B cell (primary cell): Measurements from ENCODE around the gene DYDC1. TPM values are rescaled to one million over a fixed set of nuclear protein-coding genes. Genes with fewer than 3 reads are reported as not detected.

Experiments used
- ATAC-seq: fragments of 200-7000 bp; cut with Tn5 transposase; one replicate; pipeline ENCODE4 v1.10.0; 2021; ENCODE audit warnings: low read depth, mild to moderate bottlenecking, moderate number of reproducible peaks, moderate library complexity
- CTCF ChIA-PET: fragments of 350-600 bp; sonication (Branson Sonifier 250); formaldehyde crosslinking; loops from one replicate; lab custom pipeline; 2021; ENCODE audit warnings: antibody characterized with exemption, inconsistent platforms; lab: Charles Lee
- POLR2A ChIA-PET: fragments of 350-600 bp; sonication (Branson Sonifier 250); formaldehyde crosslinking; loops from one replicate; lab custom pipeline; 2021; ENCODE audit warnings: antibody characterized with exemption; lab: Charles Lee
- DNase-seq: peaks from one replicate; pipeline ENCODE4 v3.0.0; 2013
- H2AFZ ChIP-seq: 2 replicates; pipeline ENCODE4 v1.6.1; 2012; ENCODE audit warnings: mild to moderate bottlenecking, low read depth, low read length; ENCODE audit not compliant: insufficient read depth, poor library complexity, severe bottlenecking
- H3K27ac ChIP-seq, 2 donors: 1 replicate in 1 of 2; 2 replicates in 1 of 2; pipeline ENCODE4 v1.5.1; 2012 to 2013; ENCODE audit warnings: low read length in 2 of 2, mild to moderate bottlenecking in 2 of 2, moderate library complexity in 1 of 2
- H3K27me3 ChIP-seq, 4 experiments: fragments of 200-600 bp in 1 of 4; sonication (generic) in 1 of 4; replicated peaks in 1 of 4; 1 replicate in 2 of 4; 2 replicates in 2 of 4; pipeline versions ENCODE4 v1.6.1 to v1.7.0; 2013 to 2016; ENCODE audit warnings: low read length in 3 of 4, mild to moderate bottlenecking in 2 of 4, mixed read lengths in 1 of 4, moderate library complexity in 1 of 4; ENCODE audit not compliant: insufficient read depth in 4 of 4, control insufficient read depth in 3 of 4; ENCODE audit errors: control extremely low read depth in 1 of 4
- H3K36me3 ChIP-seq, 2 experiments: replicated peaks in 1 of 2; 1 replicate in 1 of 2; 2 replicates in 1 of 2; pipeline versions ENCODE4 v1.6.1 to v1.7.1; 2013; ENCODE audit warnings: low read length in 1 of 2; ENCODE audit not compliant: insufficient read depth in 2 of 2, control insufficient read depth in 1 of 2; ENCODE audit errors: control extremely low read depth in 1 of 2, extremely low read depth in 1 of 2
- H3K4me1 ChIP-seq, 2 donors: fragments of 200-600 bp in 1 of 2; sonication (generic) in 1 of 2; 1 replicate in 1 of 2; 2 replicates in 1 of 2; pipeline versions ENCODE4 v1.5.1 to v1.6.1; 2013 to 2017; ENCODE audit warnings: low read length in 2 of 2; ENCODE audit not compliant: control insufficient read depth in 2 of 2, insufficient read depth in 2 of 2
- H3K4me2 ChIP-seq: replicated peaks from 2 replicates; pipeline ENCODE3; 2012; ENCODE audit warnings: mild to moderate bottlenecking, low read depth, low read length; ENCODE audit not compliant: poor library complexity, severe bottlenecking
- H3K4me3 ChIP-seq, 5 experiments: fragments of 200-600 bp in 1 of 5; sonication (generic) in 1 of 5; 1 replicate in 3 of 5; 2 replicates in 2 of 5; pipeline versions ENCODE4 v1.5.1 to v1.7.0; 2011 to 2016; ENCODE audit warnings: low read length in 4 of 5, mild to moderate bottlenecking in 4 of 5, low read depth in 2 of 5, control low read depth in 1 of 5, moderate library complexity in 1 of 5; ENCODE audit not compliant: insufficient read depth in 1 of 5; ENCODE audit errors: control extremely low read depth in 1 of 5, extremely low read depth in 1 of 5
- H3K79me2 ChIP-seq: fragments of 200-600 bp; sonication (generic); one replicate; pipeline ENCODE4 v1.6.0; 2016; ENCODE audit warnings: low read length; ENCODE audit not compliant: control insufficient read depth, insufficient read depth
- H3K9ac ChIP-seq: fragments of 200-600 bp; sonication (generic); 2 replicates; pipeline ENCODE4 v1.6.1; 2017; ENCODE audit warnings: mild to moderate bottlenecking, low read length, moderate library complexity
- H3K9me3 ChIP-seq, 3 donors: one replicate each; pipeline versions ENCODE4 v1.6.1 to v1.7.1; 2013; ENCODE audit warnings: low read length in 2 of 3; ENCODE audit not compliant: control insufficient read depth in 2 of 3, insufficient read depth in 1 of 3; ENCODE audit errors: control extremely low read depth in 1 of 3
- H4K20me1 ChIP-seq: 2 replicates; pipeline ENCODE4 v1.6.0; 2012; ENCODE audit warnings: mild to moderate bottlenecking, low read length; ENCODE audit not compliant: insufficient read depth, control insufficient read depth, poor library complexity, severe bottlenecking
- H3K27ac Mint-ChIP-seq: one replicate; pipeline ENCODE4 v1.8.0; 2021; ENCODE audit warnings: mixed read lengths
- H3K27me3 Mint-ChIP-seq: one replicate; pipeline ENCODE4 v1.8.0; 2021; ENCODE audit warnings: mixed read lengths
- H3K4me1 Mint-ChIP-seq: one replicate; pipeline ENCODE4 v1.8.0; 2021; ENCODE audit warnings: mixed read lengths
- H3K4me3 Mint-ChIP-seq: one replicate; pipeline ENCODE4 v1.8.0; 2021; ENCODE audit warnings: mixed read lengths
- H3K9me3 Mint-ChIP-seq: one replicate; pipeline ENCODE4 v1.8.0; 2022; ENCODE audit warnings: mixed read lengths; ENCODE audit not compliant: insufficient read depth
- CTCF ChIP-seq: fragments of 200-600 bp; IDR thresholded peaks from one replicate; pipeline ENCODE4 v1.8.0; 2022; ENCODE audit warnings: antibody characterized with exemption, mild to moderate bottlenecking
- EZH2 ChIP-seq: IDR thresholded peaks from 2 replicates; pipeline ENCODE4 v1.6.1; 2012; ENCODE audit warnings: borderline replicate concordance, low read depth, mild to moderate bottlenecking, moderate library complexity, low read length; ENCODE audit not compliant: insufficient read depth, poor library complexity, severe bottlenecking
- WGBS: methylation state at CpG from one replicate; pipeline ENCODE4 v1.1.5; 2013; ENCODE audit warnings: missing lambda C conversion rate; ENCODE audit not compliant: insufficient coverage; 5-methylcytosine and 5-hydroxymethylcytosine counted together
- intact Hi-C: fragments of 100-400 bp; cut with micrococcal nuclease; formaldehyde crosslinking; loops from one replicate; pipeline ENCODE4 v1.10.0; 2022
- polyA plus RNA-seq: library from polyadenylated mRNA; depleted of rRNA; stranded (reverse); fragments of >200 nt; gene quantifications from 2 replicates; pipeline ENCODE4 v1.2.3, GENCODE V29; 2012
- total RNA-seq, 2 donors: library from RNA; stranded (reverse); fragments of 120-200 nt in 1 of 2; gene quantifications; 1 replicate in 1 of 2; 2 replicates in 1 of 2; pipeline versions ENCODE4 v1.2.3 to v1.2.4, GENCODE V29; 2013 to 2022

The DYDC1 gene
- total and polyA plus RNA-seq, 2 donors (not counting 1 experiment from before 2014, with no cell fraction given) = not detected

- H3K27me3 ChIP-seq = no peaks in the 10 kb centered on the region
- Mint-ChIP-seq H3K4me1 (peaks cover 11% of the 10 kb centered on the region), H3K9me3 (no peaks in the 10 kb centered on the region), H3K27me3 (peaks cover 5% of the 10 kb centered on the region), H3K4me3 (no peak overlapping the region), H3K27ac (no peak overlapping the region)
- H3K9me3 ChIP-seq = peaks cover 0 to 5% (median 0%) of the 10 kb centered on the region in 3 donors
- ChIA-PET CTCF (interaction anchor here (0.9 to 3.7 kb wide), 2 partner anchors 22 to 99 kb away, joined by 4 to 28 read pairs; no protein-coding TSS in a partner anchor), POLR2A (interaction anchor here (0.6 kb wide), 1 partner anchor 31 kb away, joined by 3 read pairs; no protein-coding TSS in a partner anchor)
- H3K4me3 ChIP-seq = no peak overlapping the region
- H3K4me1 ChIP-seq = peaks cover 6 to 15% of the 10 kb centered on the region in 2 donors
- H3K79me2 ChIP-seq = no peaks in the 10 kb centered on the region
- no peak overlapping the region for H3K9ac ChIP-seq
- no peak overlapping the region for H3K4me2 ChIP-seq
- intact Hi-C loops = no loop called here
- WGBS = 89% methylated on average over 2 of the region's 4 CpGs
- H2AFZ ChIP-seq = no peak overlapping the region
- H4K20me1 ChIP-seq = no peaks in the 10 kb centered on the region
- no peak overlapping the region for H3K27ac ChIP-seq
- DNase-seq = no peak
- ATAC-seq = no peak
- no peaks in the 10 kb centered on the region for H3K36me3 ChIP-seq
- TF ChIP-seq CTCF (no peak), EZH2 (no peak)
Observed at GRCh38 chr10:80405626-80406025, 49.1 kb upstream of the DYDC1 start.

- H3K27ac Mint-ChIP-seq = no peak overlapping the region
- DNase-seq (no peak), ATAC-seq (no peak)
- no peak for TF ChIP-seq CTCF
- no peak for TF ChIP-seq EZH2
- Histone ChIP-seq H3K27ac (no peak overlapping the region), H3K4me2 (no peak overlapping the region), H4K20me1 (no peaks in the 10 kb centered on the region), H3K36me3 (no peaks in the 10 kb centered on the region), H3K79me2 (no peaks in the 10 kb centered on the region), H2AFZ (no peak overlapping the region), H3K9me3 (peaks cover 0 to 5% (median 0%) of the 10 kb centered on the region in 3 donors), H3K4me1 (peaks cover 6 to 15% of the 10 kb centered on the region in 2 donors), H3K9ac (no peak overlapping the region), H3K27me3 (no peaks in the 10 kb centered on the region), H3K4me3 (no peak overlapping the region)
- intact Hi-C loops = no loop called here
- WGBS = no CpG with 5 or more reads among the region's 1 CpG
- H3K4me3 Mint-ChIP-seq = no peak overlapping the region
- peaks cover 11% of the 10 kb centered on the region for H3K4me1 Mint-ChIP-seq
- no peaks in the 10 kb centered on the region for H3K9me3 Mint-ChIP-seq
- POLR2A ChIA-PET = no interaction called here
- H3K27me3 Mint-ChIP-seq = peaks cover 5% of the 10 kb centered on the region
- CTCF ChIA-PET = interaction anchor here (0.9 to 3.7 kb wide), 2 partner anchors 22 to 100 kb away, joined by 4 to 28 read pairs; no protein-coding TSS in a partner anchor
Observed at GRCh38 chr10:80405035-80405434, 48.5 kb upstream of the DYDC1 start.
